Spleen (tissue), 11 donors: ENCODE results near the gene PLPP7. TPM values are rescaled to one million over a fixed set of nuclear protein-coding genes. Genes with fewer than 3 reads are reported as not detected.
A peak's percentile ranks its signal among the peaks of the same experiment; 100 is the strongest.
"Not testable (repeated sequence)": the region's sequence is repeated elsewhere in the genome, so short reads cannot be mapped to it uniquely, and the experiment has no call there.

Experiments used
- DNase-seq: peaks from one replicate; pipeline ENCODE4 v3.0.0-alpha.2; 2020
- H3K27ac ChIP-seq, 8 donors: fragments of 200-600 bp; sonication (generic) in 7 of 8; 1 replicate in 4 of 8; 2 replicates in 4 of 8; pipeline versions ENCODE4 v1.5.0 to v1.8.0; 2016 to 2021; ENCODE audit warnings: inconsistent platforms in 4 of 8, mild to moderate bottlenecking in 4 of 8, moderate library complexity in 1 of 8
- H3K27me3 ChIP-seq, 7 donors: fragments of 200-600 bp; sonication (generic) in 6 of 7; replicated peaks in 1 of 7; 1 replicate in 4 of 7; 2 replicates in 3 of 7; pipeline versions ENCODE4 v1.5.0 to v1.8.0; 2016 to 2021; ENCODE audit warnings: inconsistent platforms in 3 of 7, mild to moderate bottlenecking in 1 of 7
- H3K36me3 ChIP-seq, 6 donors: fragments of 200-600 bp; sonication (generic) in 5 of 6; 1 replicate in 4 of 6; 2 replicates in 2 of 6; pipeline versions ENCODE4 v1.5.0 to v1.8.0; 2016 to 2021; ENCODE audit warnings: inconsistent platforms in 2 of 6
- H3K4me1 ChIP-seq, 6 donors: fragments of 200-600 bp; sonication (generic) in 5 of 6; 1 replicate in 3 of 6; 2 replicates in 3 of 6; pipeline versions ENCODE4 v1.5.0 to v1.8.0; 2016 to 2021; ENCODE audit warnings: inconsistent platforms in 3 of 6
- H3K4me3 ChIP-seq, 8 donors: fragments of 200-600 bp; sonication (generic) in 7 of 8; 1 replicate in 4 of 8; 2 replicates in 4 of 8; pipeline versions ENCODE4 v1.5.0 to v1.8.0; 2016 to 2021; ENCODE audit warnings: inconsistent platforms in 4 of 8, mild to moderate bottlenecking in 4 of 8, moderate library complexity in 2 of 8
- H3K9me3 ChIP-seq, 8 donors: fragments of 200-600 bp; sonication (generic) in 7 of 8; 1 replicate in 4 of 8; 2 replicates in 4 of 8; pipeline versions ENCODE4 v1.5.0 to v1.8.0; 2016 to 2021; ENCODE audit warnings: inconsistent platforms in 4 of 8
- CTCF ChIP-seq, 11 experiments: fragments of 200-600 bp in 7 of 11; fragments of 450-650 bp in 4 of 11; sonication (generic) in 4 of 11; IDR thresholded peaks in 8 of 11; conservative IDR thresholded peaks in 3 of 11; 1 replicate in 7 of 11; 2 replicates in 4 of 11; pipeline versions ENCODE4 v1.4.0 to v1.8.0; 2016 to 2021; ENCODE audit warnings: antibody characterized with exemption in 11 of 11, inconsistent platforms in 4 of 11, mild to moderate bottlenecking in 1 of 11
- POLR2A ChIP-seq, 3 donors: fragments of 450-650 bp; IDR thresholded peaks; one replicate each; pipeline ENCODE4 v1.5.1; 2017; ENCODE audit warnings: antibody characterized with exemption in 3 of 3, mild to moderate bottlenecking in 1 of 3
- POLR2AphosphoS5 ChIP-seq, 3 donors: sonication (generic); formaldehyde crosslinking; IDR thresholded peaks; one replicate each; pipeline ENCODE4 v1.5.1; 2017; ENCODE audit warnings: antibody characterized with exemption in 3 of 3
- WGBS, 5 donors: extraction: QIAGEN DNeasy Blood & Tissue Kit in 3 of 5; methylation state at CpG; one replicate each; pipeline versions ENCODE4 v1.1.5 to v1.1.7; 2013 to 2018; 5-methylcytosine and 5-hydroxymethylcytosine counted together
- intact Hi-C: fragments of 100-400 bp; cut with DNase I; formaldehyde crosslinking; loops from one replicate; pipeline ENCODE4 v1.15.0; 2023; ENCODE audit warnings: low total_unique reads
- polyA plus RNA-seq, 3 donors: library from polyadenylated mRNA; stranded (reverse); fragments of 200-250 nt; gene quantifications; one replicate each; pipeline ENCODE4 v1.2.1, GENCODE V29; 2013
- total RNA-seq, 7 donors: library from RNA; depleted of rRNA in 3 of 7; stranded (reverse); fragments of >200 nt in 3 of 7; fragmentation: NEBNext Ultra II Directional in 4 of 7; extraction: Animal tissue kit (Norgen Biotek cat#: 25700) in 4 of 7; gene quantifications; one replicate each; pipeline versions ENCODE4 v1.1.0 to v1.2.1, GENCODE V29; 2016 to 2021
- donor health status: healthy with polysubstance abuse.
- donor health status: DM: no; HTN: no; CAD: no; lungs with moderate emphysema.
- donor health status: DM: no; HTN: no; CAD: no.
- donor health status: Bipolar disorder and iron deficiency.
- donor health status: healthy.
- donor health status: DM: no; HTN: no; CAD: no.
- donor health status: DM: yes; HTN: yes; CAD: no.

PLPP7 gene
- total and polyA plus RNA-seq, 10 donors: 1.1 to 3.8 (median 2.7) TPM

DNA sequence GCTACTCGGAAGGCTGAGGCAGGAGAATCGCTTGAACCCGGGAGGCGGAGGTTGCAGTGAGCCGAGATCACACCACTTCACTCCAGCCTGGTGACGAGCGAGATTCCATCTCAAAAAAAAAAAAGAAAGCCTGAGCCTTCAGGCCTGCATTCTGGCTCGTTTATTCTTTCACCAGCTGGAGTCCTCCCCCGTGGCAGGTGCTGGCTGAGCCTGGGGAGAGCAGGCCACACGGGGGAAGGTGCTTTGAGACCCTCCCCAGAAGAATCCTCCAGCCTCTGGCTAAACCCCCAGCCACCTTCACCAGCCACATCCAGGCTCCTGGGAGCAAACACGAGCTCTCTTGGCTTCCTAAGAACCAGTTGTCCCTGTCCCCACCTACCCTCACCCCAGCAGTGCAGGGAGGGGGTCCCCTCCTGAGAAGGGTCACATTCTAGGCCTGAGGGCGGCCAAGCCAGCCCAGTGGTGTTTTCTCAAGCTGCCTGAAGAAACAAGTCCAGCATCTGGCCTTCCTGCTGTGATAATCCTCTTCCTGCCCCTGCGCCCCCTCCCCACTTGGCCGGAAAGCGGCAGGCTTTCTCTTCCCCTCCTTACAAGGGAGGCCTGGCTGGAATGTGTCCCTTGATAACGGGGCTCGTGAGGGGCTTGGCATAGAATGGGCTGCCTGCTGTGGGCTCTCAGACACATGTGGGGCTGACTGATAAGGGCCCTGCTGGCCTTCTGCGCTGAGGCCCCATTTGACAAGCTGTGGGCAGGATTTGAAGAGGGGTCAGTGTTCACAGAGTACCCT, 41.5 kb downstream of the PLPP7 start:
- Histone ChIP-seq H3K4me3 (no peak overlapping the region), H3K27me3 (no peaks in the 10 kb centered on the region), H3K9me3 (no peaks in the 10 kb centered on the region), H3K36me3 (no peaks in the 10 kb centered on the region), H3K27ac (no peak overlapping the region), H3K4me1 (peaks cover 0 to 1% (median under 1%) of the 10 kb centered on the region in 6 donors)
- intact Hi-C loops: loop anchor here (10.0 kb wide), 1 partner anchor 266 kb away; no protein-coding TSS in a partner anchor
- TF ChIP-seq POLR2A (IDR thresholded peaks at IDR 0.05): no peak
- TF ChIP-seq CTCF (IDR thresholded peaks at IDR 0.05 in 8 of 11, conservative IDR thresholded peaks at IDR 0.05 in 3 of 11): no peak
- TF ChIP-seq POLR2AphosphoS5 (IDR thresholded peaks at IDR 0.05): no peak
- 53 to 68% (median 63%) methylated on average over 11 to 18 of the region's 18 CpGs for WGBS, 5 donors
- peak; percentile 63 for DNase-seq

DNA sequence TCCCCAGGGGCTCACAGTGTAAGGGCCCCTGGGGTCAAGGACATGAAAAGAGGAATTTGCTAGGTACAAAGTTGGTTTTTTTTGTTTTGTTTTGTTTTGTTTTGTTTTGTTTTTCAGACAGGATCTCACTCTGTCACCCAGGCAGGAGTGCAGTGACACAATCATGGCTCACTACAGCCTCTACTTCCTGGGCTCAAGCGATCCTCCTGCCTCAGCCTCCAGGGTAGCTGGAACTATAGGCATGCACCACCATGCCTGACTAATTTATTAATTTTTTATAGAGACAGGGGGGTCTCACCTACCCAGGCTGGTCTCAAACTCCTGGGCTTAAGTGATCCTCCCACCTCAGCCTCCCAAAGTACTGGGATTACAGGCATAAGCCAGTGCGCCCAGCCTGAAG, 42.5 kb downstream of the PLPP7 start:
- intact Hi-C loops: loop anchor here (10.0 kb wide), 1 partner anchor 267 kb away; no protein-coding TSS in a partner anchor

GRCh38 chr9:131333771-131334628, 44.5 kb downstream of the PLPP7 start:
- intact Hi-C loops: loop anchor here (10.0 kb wide), 1 partner anchor 269 kb away; no protein-coding TSS in a partner anchor

More for the DNA sequence above, 42.5 kb downstream of the PLPP7 start:
- not testable (repeated sequence) for H3K27me3 ChIP-seq, H3K4me3 ChIP-seq, H3K4me1 ChIP-seq, H3K9me3 ChIP-seq, H3K36me3 ChIP-seq, H3K27ac ChIP-seq
- WGBS, 5 donors: 94 to 97% (median 97%) methylated on average over 2 of the region's 2 CpGs
- peak; percentile 3 for DNase-seq

More at GRCh38 chr9:131333771-131334628, 44.5 kb downstream of the PLPP7 start:
- TF ChIP-seq POLR2A (IDR thresholded peaks at IDR 0.05) (no peak), POLR2AphosphoS5 (IDR thresholded peaks at IDR 0.05) (no peak), CTCF (IDR thresholded peaks at IDR 0.05 in 8 of 11, conservative IDR thresholded peaks at IDR 0.05 in 3 of 11) (no peak)
- 83 to 94% (median 92%) methylated on average over 13 to 15 of the region's 15 CpGs for WGBS, 5 donors
- Histone ChIP-seq H3K27me3 (no peaks in the 10 kb centered on the region), H3K36me3 (no peaks in the 10 kb centered on the region), H3K27ac (no peak overlapping the region), H3K9me3 (no peaks in the 10 kb centered on the region), H3K4me3 (no peak overlapping the region), H3K4me1 (peaks cover 0 to 7% (median 4%) of the 10 kb centered on the region in 6 donors)
- DNase-seq: peak; percentile 54
